ENCODE measurements around the gene DNAH8. TPM values are rescaled to one million over a fixed set of nuclear protein-coding genes. Genes with fewer than 3 reads are reported as not detected.
A peak's percentile ranks its signal among the peaks of the same experiment; 100 is the strongest.

DNAH8 gene
- total RNA-seq, 1 experiment from 2014 or later = not detected

- peaks cover 3% of the 10 kb centered on the region for H3K27me3 ChIP-seq (ENCODE audit: control insufficient read depth, insufficient read depth, low read length)
- BruUV-seq (replicated peaks) = no TSS peak
- POLR2A ChIA-PET = no interaction called here
These were observed 281.6 kb downstream of the DNAH8 start for GRCh38 chr6:38996676-38997075.

GRCh38 chr6:38997128-38997761, 282.1 kb downstream of the DNAH8 start:
- POLR2A ChIA-PET = no interaction called here
- peaks cover 6% of the 10 kb centered on the region for H3K27me3 ChIP-seq (ENCODE audit: control insufficient read depth, insufficient read depth, low read length)
- TF ChIP-seq SIN3A (IDR thresholded peaks at IDR 0.05; ENCODE audit: borderline replicate concordance, insufficient read depth, low read depth, low read length) (no peak), TCF7L2 (IDR thresholded peaks at IDR 0.05; ENCODE audit: low read depth, low read length) (no peak), CTCF (IDR thresholded peaks at IDR 0.05) (peak; percentile 72)
- no peak for DNase-seq (ENCODE audit: low read depth, low spot score)
- intact Hi-C loops (cut with micrococcal nuclease; ENCODE audit: unreplicated experiment) = no loop called here
- no TSS peak for BruUV-seq (replicated peaks)
- no peaks in the 10 kb centered on the region for H3K4me1 ChIP-seq (ENCODE audit: control insufficient read depth, insufficient read depth, low read length)
- in situ Hi-C loops (cut with HindIII; ENCODE audit: low pct_unique_long_range_greater_than_20kb, low sequenced_read_pairs) = no loop called here
- CTCF ChIA-PET = interaction anchor here (0.9 to 1.4 kb wide), 2 partner anchors 13 to 305 kb away, joined by 3 read pairs; no protein-coding TSS in a partner anchor
- no peaks in the 10 kb centered on the region for H3K36me3 ChIP-seq (ENCODE audit: control insufficient read depth, insufficient read depth, low read length)
- H3K4me3 ChIP-seq (ENCODE audit: low read depth in 2 of 2, low read length in 2 of 2) = no peak overlapping the region
- no peak overlapping the region for H3K27ac ChIP-seq (ENCODE audit: low read length)
- ATAC-seq = no peak
- H3K9me3 ChIP-seq (ENCODE audit: control insufficient read depth, insufficient read depth, low read depth, low read length) = no peaks in the 10 kb centered on the region

More at GRCh38 chr6:38996676-38997075, 281.6 kb downstream of the DNAH8 start:
- no peaks in the 10 kb centered on the region for H3K36me3 ChIP-seq (ENCODE audit: control insufficient read depth, insufficient read depth, low read length)
- intact Hi-C loops (cut with micrococcal nuclease; ENCODE audit: unreplicated experiment) = no loop called here
- in situ Hi-C loops (cut with HindIII; ENCODE audit: low pct_unique_long_range_greater_than_20kb, low sequenced_read_pairs) = no loop called here
- CTCF ChIA-PET = interaction anchor here (0.9 to 1.4 kb wide), 2 partner anchors 13 to 306 kb away, joined by 3 read pairs; no protein-coding TSS in a partner anchor
- no peak for TF ChIP-seq TCF7L2 (IDR thresholded peaks at IDR 0.05; ENCODE audit: low read depth, low read length)
- TF ChIP-seq SIN3A (IDR thresholded peaks at IDR 0.05; ENCODE audit: borderline replicate concordance, insufficient read depth, low read depth, low read length) = no peak
- no peak for TF ChIP-seq CTCF (IDR thresholded peaks at IDR 0.05)
- TF ChIP-seq POLR2AphosphoS5 (IDR thresholded peaks at IDR 0.05; ENCODE audit: low read depth, low read length) = no peak
- TF ChIP-seq REST (IDR thresholded peaks at IDR 0.05; ENCODE audit: insufficient read depth in 1 of 2, low read depth in 2 of 2, low read length in 1 of 2) = no peak
- H3K4me1 ChIP-seq (ENCODE audit: control insufficient read depth, insufficient read depth, low read length) = no peaks in the 10 kb centered on the region
- no peaks in the 10 kb centered on the region for H3K9me3 ChIP-seq (ENCODE audit: control insufficient read depth, insufficient read depth, low read depth, low read length)
- no peak for ATAC-seq
- no peak overlapping the region for H3K4me3 ChIP-seq (ENCODE audit: low read depth in 2 of 2, low read length in 2 of 2)
- no peak overlapping the region for H3K27ac ChIP-seq (ENCODE audit: low read length)
- DNase-seq (ENCODE audit: low read depth, low spot score) = no peak

Measured in Panc1 (cell line).